ENCODE measurements around the gene C19orf53. TPM values are rescaled to one million over a fixed set of nuclear protein-coding genes. Genes with fewer than 3 reads are reported as not detected.

Gene C19orf53
- total RNA-seq, 4 donors from 2014 or later = 187 to 290 (median 235) TPM

DNA sequence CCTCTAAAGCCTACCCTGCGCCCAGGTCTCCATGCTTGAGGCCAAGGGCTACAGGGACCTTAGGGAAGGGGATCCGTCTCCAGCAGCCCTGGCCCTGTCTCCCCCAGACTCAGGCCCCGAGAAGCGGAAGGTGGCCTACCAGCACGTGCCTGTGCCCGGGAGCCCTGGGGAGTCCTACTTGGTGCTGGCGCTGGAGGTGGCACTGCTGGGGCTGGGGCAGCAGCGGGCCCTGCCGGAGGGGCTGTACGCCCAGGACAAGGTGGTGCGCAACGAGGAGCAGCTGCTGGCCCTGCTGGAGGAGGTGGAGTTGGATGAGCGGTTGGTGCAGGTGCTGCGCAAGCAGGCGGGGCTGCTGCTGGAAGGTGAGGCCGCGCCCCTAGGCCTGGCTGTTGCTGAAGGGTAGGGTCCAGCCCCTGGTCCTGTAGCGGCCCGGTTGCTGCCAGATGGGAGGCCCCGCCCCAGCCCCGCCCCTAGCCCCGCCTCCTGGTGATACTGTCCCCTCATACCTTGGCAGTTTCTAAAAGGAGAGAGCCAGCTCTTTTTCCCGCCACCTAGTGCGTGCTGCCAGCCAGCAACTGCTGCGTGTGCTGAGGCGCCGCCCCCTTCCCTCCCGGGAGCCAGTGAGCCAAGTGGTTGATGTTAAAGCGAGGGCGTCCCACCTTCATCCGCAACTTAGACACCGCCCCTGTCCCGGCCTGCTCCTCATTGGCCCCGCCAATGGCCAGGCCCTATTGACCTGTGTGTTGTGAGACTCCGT, 43.5 kb downstream of the C19orf53 start:
- peak overlapping the region in 1 of 4 donors; percentile 23 for H3K4me3 ChIP-seq
- no peak for TF ChIP-seq POLR2A (IDR thresholded peaks at IDR 0.05)
- TF ChIP-seq, protein P1, sequence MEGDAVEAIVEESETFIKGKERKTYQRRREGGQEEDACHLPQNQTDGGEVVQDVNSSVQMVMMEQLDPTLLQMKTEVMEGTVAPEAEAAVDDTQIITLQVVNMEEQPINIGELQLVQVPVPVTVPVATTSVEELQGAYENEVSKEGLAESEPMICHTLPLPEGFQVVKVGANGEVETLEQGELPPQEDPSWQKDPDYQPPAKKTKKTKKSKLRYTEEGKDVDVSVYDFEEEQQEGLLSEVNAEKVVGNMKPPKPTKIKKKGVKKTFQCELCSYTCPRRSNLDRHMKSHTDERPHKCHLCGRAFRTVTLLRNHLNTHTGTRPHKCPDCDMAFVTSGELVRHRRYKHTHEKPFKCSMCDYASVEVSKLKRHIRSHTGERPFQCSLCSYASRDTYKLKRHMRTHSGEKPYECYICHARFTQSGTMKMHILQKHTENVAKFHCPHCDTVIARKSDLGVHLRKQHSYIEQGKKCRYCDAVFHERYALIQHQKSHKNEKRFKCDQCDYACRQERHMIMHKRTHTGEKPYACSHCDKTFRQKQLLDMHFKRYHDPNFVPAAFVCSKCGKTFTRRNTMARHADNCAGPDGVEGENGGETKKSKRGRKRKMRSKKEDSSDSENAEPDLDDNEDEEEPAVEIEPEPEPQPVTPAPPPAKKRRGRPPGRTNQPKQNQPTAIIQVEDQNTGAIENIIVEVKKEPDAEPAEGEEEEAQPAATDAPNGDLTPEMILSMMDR (IDR thresholded peaks at IDR 0.05) = no peak
- no peak for TF ChIP-seq EP300 (IDR thresholded peaks at IDR 0.05)
- WGBS, 2 donors = 69 to 75% methylated on average over 20 to 33 of the region's 35 CpGs
- no peak overlapping the region for H3K27ac ChIP-seq
- no peak for DNase-seq (ENCODE audit: low spot score in 2 of 2)
- peaks cover 0 to 75% (median 0%) of the 10 kb centered on the region in 3 donors for H3K36me3 ChIP-seq
- H3K9me3 ChIP-seq = no peaks in the 10 kb centered on the region
- peaks cover 0 to 12% (median 3%) of the 10 kb centered on the region in 4 donors for H3K4me1 ChIP-seq
- H3K27me3 ChIP-seq = no peaks in the 10 kb centered on the region

DNA sequence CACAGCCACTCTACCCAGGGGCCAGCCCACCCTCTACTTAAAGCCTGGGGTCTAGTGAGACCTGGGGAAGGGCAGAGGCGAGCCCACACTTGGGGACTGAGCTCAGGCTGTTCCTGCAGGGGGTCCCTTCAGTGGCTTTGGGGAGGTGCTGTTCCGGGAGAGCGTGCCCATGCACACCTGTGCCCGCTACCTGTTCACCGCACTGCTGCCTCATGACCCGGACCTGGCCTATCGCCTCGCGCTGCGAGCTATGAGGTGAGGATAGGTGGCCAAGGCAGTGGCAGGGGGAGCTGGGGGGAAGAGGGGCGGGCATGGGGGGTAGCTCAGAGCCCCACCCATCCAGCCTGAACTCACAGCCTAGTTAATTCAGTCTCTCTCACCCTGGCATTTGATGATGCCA, 45.0 kb downstream of the C19orf53 start:
- Histone ChIP-seq H3K4me1 (peaks cover 0 to 20% (median 7%) of the 10 kb centered on the region in 4 donors), H3K4me3 (no peak overlapping the region), H3K27ac (no peak overlapping the region), H3K27me3 (no peaks in the 10 kb centered on the region), H3K9me3 (no peaks in the 10 kb centered on the region), H3K36me3 (peaks cover 0 to 61% (median 0%) of the 10 kb centered on the region in 3 donors)
- 95 to 97% methylated on average over 6 to 9 of the region's 11 CpGs for WGBS, 2 donors
- DNase-seq (ENCODE audit: low spot score in 2 of 2) = no peak
- no peak for TF ChIP-seq EP300 (IDR thresholded peaks at IDR 0.05)
- TF ChIP-seq POLR2A (IDR thresholded peaks at IDR 0.05) = no peak
- TF ChIP-seq, protein P1 (IDR thresholded peaks at IDR 0.05) = no peak

DNA sequence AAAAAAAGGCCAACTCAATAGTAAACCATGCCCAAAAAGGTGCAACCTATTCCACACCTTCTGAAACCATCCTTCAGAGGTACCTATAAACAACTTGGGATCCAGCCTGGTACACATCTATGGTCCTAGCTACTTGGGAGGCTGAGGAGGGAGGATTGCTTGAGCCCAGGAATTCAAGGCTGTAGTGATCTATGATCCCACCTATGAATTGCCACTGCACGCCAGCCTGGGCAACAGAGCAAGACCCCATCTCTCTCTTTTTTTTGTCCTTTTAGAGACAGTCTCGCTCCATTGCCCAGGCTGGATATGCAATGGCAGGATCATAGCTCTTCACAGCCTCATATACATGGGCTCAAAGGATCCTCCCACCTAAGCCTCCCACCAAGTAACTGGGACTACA, 47.0 kb downstream of the C19orf53 start:
- peaks cover 0 to 20% (median 7%) of the 10 kb centered on the region in 4 donors for H3K4me1 ChIP-seq
- no peak overlapping the region for H3K27ac ChIP-seq
- DNase-seq (ENCODE audit: low spot score in 2 of 2) = no peak
- peaks cover 0 to 62% (median 0%) of the 10 kb centered on the region in 3 donors for H3K36me3 ChIP-seq
- no peaks in the 10 kb centered on the region for H3K9me3 ChIP-seq
- H3K4me3 ChIP-seq = no peak overlapping the region
- TF ChIP-seq EP300 (IDR thresholded peaks at IDR 0.05) = no peak
- TF ChIP-seq POLR2A (IDR thresholded peaks at IDR 0.05) = no peak
- TF ChIP-seq, protein P1 (IDR thresholded peaks at IDR 0.05) = no peak
- WGBS, 2 donors = 100% methylated on average over 2 of the region's 2 CpGs
- no peaks in the 10 kb centered on the region for H3K27me3 ChIP-seq

DNA sequence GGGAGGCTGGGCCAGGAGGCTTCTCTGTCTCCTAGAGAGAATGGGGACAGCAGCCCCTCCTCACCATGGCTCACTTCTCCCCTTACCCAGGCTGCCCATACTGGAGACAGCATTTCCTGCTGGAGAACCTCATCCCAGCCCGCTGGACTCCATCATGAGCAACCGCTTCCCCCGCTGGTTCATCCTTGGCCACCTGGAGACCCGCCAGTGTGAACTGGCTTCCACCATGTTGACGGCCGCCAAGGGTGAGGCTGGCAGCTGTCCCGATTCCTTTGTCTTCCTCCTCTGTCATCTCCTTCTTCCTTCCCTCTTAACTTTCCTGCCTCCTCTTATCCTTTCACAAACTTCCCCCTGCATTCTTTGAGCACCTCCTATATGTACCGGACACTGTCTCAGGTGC, 49.0 kb downstream of the C19orf53 start:
- Histone ChIP-seq H3K27me3 (no peaks in the 10 kb centered on the region), H3K27ac (peak overlapping the region in 3 of 4 donors; percentile 3 to 82 (median 64))
- 86 to 89% methylated on average over 8 of the region's 8 CpGs for WGBS, 2 donors

DNA sequence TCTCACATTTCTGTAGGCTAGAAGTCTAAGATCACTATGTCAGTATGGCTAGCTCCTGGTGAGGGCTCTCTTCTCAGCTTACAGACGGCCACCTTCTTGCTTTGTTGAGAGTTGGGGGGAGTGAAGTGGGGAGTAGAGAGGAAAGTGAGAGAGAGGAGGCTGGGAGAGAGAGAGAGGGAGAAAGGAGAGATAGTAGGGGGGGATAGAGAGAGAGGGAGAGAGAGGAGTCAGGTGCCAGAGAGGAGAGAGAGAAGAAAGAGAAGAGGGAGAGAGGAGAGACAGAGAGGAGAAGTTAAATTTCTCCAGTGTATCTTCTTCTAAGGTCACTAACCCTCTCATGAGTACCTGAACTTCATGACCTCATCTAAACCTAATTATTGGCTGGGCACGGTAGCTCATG, 49.6 kb downstream of the C19orf53 start:
- Histone ChIP-seq H3K27ac (no peak overlapping the region), H3K9me3 (no peaks in the 10 kb centered on the region), H3K27me3 (no peaks in the 10 kb centered on the region), H3K4me1 (peaks cover 0 to 20% (median 7%) of the 10 kb centered on the region in 4 donors), H3K4me3 (no peak overlapping the region), H3K36me3 (peaks cover 0 to 63% (median 0%) of the 10 kb centered on the region in 3 donors)
- TF ChIP-seq POLR2A (IDR thresholded peaks at IDR 0.05) (no peak), EP300 (IDR thresholded peaks at IDR 0.05) (no peak)
- TF ChIP-seq, protein P1 (IDR thresholded peaks at IDR 0.05) = no peak
- DNase-seq (ENCODE audit: low spot score in 2 of 2) = no peak
- WGBS, 2 donors = 79 to 84% methylated on average over 2 of the region's 2 CpGs

More for the DNA sequence above, 49.0 kb downstream of the C19orf53 start:
- DNase-seq (ENCODE audit: low spot score in 2 of 2) = no peak
- Histone ChIP-seq H3K9me3 (no peaks in the 10 kb centered on the region), H3K4me3 (no peak overlapping the region), H3K4me1 (peaks cover 0 to 20% (median 7%) of the 10 kb centered on the region in 4 donors), H3K36me3 (peaks cover 0 to 61% (median 0%) of the 10 kb centered on the region in 3 donors)
- no peak for TF ChIP-seq EP300 (IDR thresholded peaks at IDR 0.05)
- no peak for TF ChIP-seq POLR2A (IDR thresholded peaks at IDR 0.05)
- TF ChIP-seq, protein P1 (IDR thresholded peaks at IDR 0.05) = no peak
